Measurements from ENCODE around the gene C3orf18.

The C3orf18 gene

GRCh38 chr3:50592568-50592967, 25.0 kb upstream of the C3orf18 start:
- Histone ChIP-seq H3K9ac (ENCODE audit: low read length in 5 of 5) (no peak overlapping the region), H3K27ac (ENCODE audit: low read depth, low read length) (no peak overlapping the region), H3K9me3 (ENCODE audit: control insufficient read depth in 5 of 5, low read length in 5 of 5) (no peaks in the 10 kb centered on the region), H3K27me3 (ENCODE audit: control insufficient read depth in 5 of 5, insufficient read depth in 4 of 5, low read length in 5 of 5) (no peaks in the 10 kb centered on the region), H3K4me1 (ENCODE audit: control insufficient read depth in 5 of 5, insufficient read depth in 5 of 5, low read length in 5 of 5) (peaks cover 7 to 38% (median 24%) of the 10 kb centered on the region in 5 donors), H3K36me3 (ENCODE audit: control insufficient read depth in 5 of 5, insufficient read depth in 5 of 5, low read length in 5 of 5) (no peaks in the 10 kb centered on the region), H3K4me3 (ENCODE audit: low read depth in 1 of 5, low read length in 5 of 5) (no peak overlapping the region)

GRCh38 chr3:50591196-50591741, 23.7 kb upstream of the C3orf18 start:
- H3K4me1 ChIP-seq (ENCODE audit: control insufficient read depth in 5 of 5, insufficient read depth in 5 of 5, low read length in 5 of 5): peaks cover 7 to 38% (median 24%) of the 10 kb centered on the region in 5 donors

GRCh38 chr3:50588759-50589433, 21.3 kb upstream of the C3orf18 start:
- Histone ChIP-seq H3K9ac (ENCODE audit: low read length in 5 of 5) (peak overlapping the region in 1 of 5 donors; percentile 28), H3K27ac (ENCODE audit: low read depth, low read length) (no peak overlapping the region), H3K4me3 (ENCODE audit: low read depth in 1 of 5, low read length in 5 of 5) (no peak overlapping the region), H3K27me3 (ENCODE audit: control insufficient read depth in 5 of 5, insufficient read depth in 4 of 5, low read length in 5 of 5) (no peaks in the 10 kb centered on the region), H3K9me3 (ENCODE audit: control insufficient read depth in 5 of 5, low read length in 5 of 5) (no peaks in the 10 kb centered on the region), H3K4me1 (ENCODE audit: control insufficient read depth in 5 of 5, insufficient read depth in 5 of 5, low read length in 5 of 5) (peaks cover 10 to 55% (median 34%) of the 10 kb centered on the region in 5 donors), H3K36me3 (ENCODE audit: control insufficient read depth in 5 of 5, insufficient read depth in 5 of 5, low read length in 5 of 5) (no peaks in the 10 kb centered on the region)

More at GRCh38 chr3:50591196-50591741, 23.7 kb upstream of the C3orf18 start:
- H3K4me3 ChIP-seq (ENCODE audit: low read depth in 1 of 5, low read length in 5 of 5): no peak overlapping the region
- H3K27ac ChIP-seq (ENCODE audit: low read depth, low read length): peak overlapping the region; percentile 54
- H3K27me3 ChIP-seq (ENCODE audit: control insufficient read depth in 5 of 5, insufficient read depth in 4 of 5, low read length in 5 of 5): no peaks in the 10 kb centered on the region
- no peak overlapping the region for H3K9ac ChIP-seq (ENCODE audit: low read length in 5 of 5)
- H3K36me3 ChIP-seq (ENCODE audit: control insufficient read depth in 5 of 5, insufficient read depth in 5 of 5, low read length in 5 of 5): no peaks in the 10 kb centered on the region
- H3K9me3 ChIP-seq (ENCODE audit: control insufficient read depth in 5 of 5, low read length in 5 of 5): no peaks in the 10 kb centered on the region

GRCh38 chr3:50587806-50588758, 20.5 kb upstream of the C3orf18 start:
- Histone ChIP-seq H3K9ac (ENCODE audit: low read length in 5 of 5) (peak overlapping the region in 1 of 5 donors; percentile 28), H3K4me1 (ENCODE audit: control insufficient read depth in 5 of 5, insufficient read depth in 5 of 5, low read length in 5 of 5) (peaks cover 14 to 60% (median 41%) of the 10 kb centered on the region in 5 donors), H3K27ac (ENCODE audit: low read depth, low read length) (no peak overlapping the region)

GRCh38 chr3:50587373-50587772, 19.8 kb upstream of the C3orf18 start:
- Histone ChIP-seq H3K36me3 (ENCODE audit: control insufficient read depth in 5 of 5, insufficient read depth in 5 of 5, low read length in 5 of 5) (peaks cover 0 to 5% (median 0%) of the 10 kb centered on the region in 5 donors), H3K27ac (ENCODE audit: low read depth, low read length) (no peak overlapping the region), H3K4me3 (ENCODE audit: low read depth in 1 of 5, low read length in 5 of 5) (no peak overlapping the region), H3K9me3 (ENCODE audit: control insufficient read depth in 5 of 5, low read length in 5 of 5) (no peaks in the 10 kb centered on the region), H3K27me3 (ENCODE audit: control insufficient read depth in 5 of 5, insufficient read depth in 4 of 5, low read length in 5 of 5) (no peaks in the 10 kb centered on the region), H3K9ac (ENCODE audit: low read length in 5 of 5) (no peak overlapping the region), H3K4me1 (ENCODE audit: control insufficient read depth in 5 of 5, insufficient read depth in 5 of 5, low read length in 5 of 5) (peaks cover 16 to 60% (median 39%) of the 10 kb centered on the region in 5 donors)

More at GRCh38 chr3:50587806-50588758, 20.5 kb upstream of the C3orf18 start:
- Histone ChIP-seq H3K27me3 (ENCODE audit: control insufficient read depth in 5 of 5, insufficient read depth in 4 of 5, low read length in 5 of 5) (no peaks in the 10 kb centered on the region), H3K36me3 (ENCODE audit: control insufficient read depth in 5 of 5, insufficient read depth in 5 of 5, low read length in 5 of 5) (no peaks in the 10 kb centered on the region), H3K9me3 (ENCODE audit: control insufficient read depth in 5 of 5, low read length in 5 of 5) (no peaks in the 10 kb centered on the region), H3K4me3 (ENCODE audit: low read depth in 1 of 5, low read length in 5 of 5) (no peak overlapping the region)

- Histone ChIP-seq H3K9me3 (ENCODE audit: control insufficient read depth in 5 of 5, low read length in 5 of 5) (no peaks in the 10 kb centered on the region), H3K27me3 (ENCODE audit: control insufficient read depth in 5 of 5, insufficient read depth in 4 of 5, low read length in 5 of 5) (no peaks in the 10 kb centered on the region), H3K9ac (ENCODE audit: low read length in 5 of 5) (no peak overlapping the region), H3K4me3 (ENCODE audit: low read depth in 1 of 5, low read length in 5 of 5) (no peak overlapping the region), H3K27ac (ENCODE audit: low read depth, low read length) (no peak overlapping the region), H3K4me1 (ENCODE audit: control insufficient read depth in 5 of 5, insufficient read depth in 5 of 5, low read length in 5 of 5) (peaks cover 13 to 61% (median 40%) of the 10 kb centered on the region in 5 donors), H3K36me3 (ENCODE audit: control insufficient read depth in 5 of 5, insufficient read depth in 5 of 5, low read length in 5 of 5) (peaks cover 0 to 12% (median 2%) of the 10 kb centered on the region in 5 donors)
Measured at GRCh38 chr3:50586763-50587070, 19.2 kb upstream of the C3orf18 start.

GRCh38 chr3:50585919-50586762, 18.6 kb upstream of the C3orf18 start:
- H3K27me3 ChIP-seq (ENCODE audit: control insufficient read depth in 5 of 5, insufficient read depth in 4 of 5, low read length in 5 of 5): no peaks in the 10 kb centered on the region
- no peak overlapping the region for H3K27ac ChIP-seq (ENCODE audit: low read depth, low read length)
- peaks cover 0 to 18% (median 6%) of the 10 kb centered on the region in 5 donors for H3K36me3 ChIP-seq (ENCODE audit: control insufficient read depth in 5 of 5, insufficient read depth in 5 of 5, low read length in 5 of 5)
- no peaks in the 10 kb centered on the region for H3K9me3 ChIP-seq (ENCODE audit: control insufficient read depth in 5 of 5, low read length in 5 of 5)
- H3K9ac ChIP-seq (ENCODE audit: low read length in 5 of 5): no peak overlapping the region
- peaks cover 13 to 61% (median 43%) of the 10 kb centered on the region in 5 donors for H3K4me1 ChIP-seq (ENCODE audit: control insufficient read depth in 5 of 5, insufficient read depth in 5 of 5, low read length in 5 of 5)
- H3K4me3 ChIP-seq (ENCODE audit: low read depth in 1 of 5, low read length in 5 of 5): no peak overlapping the region

- no peaks in the 10 kb centered on the region for H3K9me3 ChIP-seq (ENCODE audit: control insufficient read depth in 5 of 5, low read length in 5 of 5)
- H3K9ac ChIP-seq (ENCODE audit: low read length in 5 of 5): peak overlapping the region in 1 of 5 donors; percentile 32
- peaks cover 0 to 30% (median 23%) of the 10 kb centered on the region in 5 donors for H3K36me3 ChIP-seq (ENCODE audit: control insufficient read depth in 5 of 5, insufficient read depth in 5 of 5, low read length in 5 of 5)
- no peaks in the 10 kb centered on the region for H3K27me3 ChIP-seq (ENCODE audit: control insufficient read depth in 5 of 5, insufficient read depth in 4 of 5, low read length in 5 of 5)
- peak overlapping the region; percentile 85 for H3K27ac ChIP-seq (ENCODE audit: low read depth, low read length)
- no peak overlapping the region for H3K4me3 ChIP-seq (ENCODE audit: low read depth in 1 of 5, low read length in 5 of 5)
- H3K4me1 ChIP-seq (ENCODE audit: control insufficient read depth in 5 of 5, insufficient read depth in 5 of 5, low read length in 5 of 5): peaks cover 9 to 62% (median 41%) of the 10 kb centered on the region in 5 donors
Measured at GRCh38 chr3:50584391-50584790, 16.8 kb upstream of the C3orf18 start.

- peaks cover 9 to 60% (median 41%) of the 10 kb centered on the region in 5 donors for H3K4me1 ChIP-seq (ENCODE audit: control insufficient read depth in 5 of 5, insufficient read depth in 5 of 5, low read length in 5 of 5)
- H3K36me3 ChIP-seq (ENCODE audit: control insufficient read depth in 5 of 5, insufficient read depth in 5 of 5, low read length in 5 of 5): peaks cover 0 to 34% (median 27%) of the 10 kb centered on the region in 5 donors
- peak overlapping the region; percentile 85 for H3K27ac ChIP-seq (ENCODE audit: low read depth, low read length)
Measured at GRCh38 chr3:50583897-50584296, 16.4 kb upstream of the C3orf18 start.

More at GRCh38 chr3:50583897-50584296, 16.4 kb upstream of the C3orf18 start:
- Histone ChIP-seq H3K4me3 (ENCODE audit: low read depth in 1 of 5, low read length in 5 of 5) (no peak overlapping the region), H3K9ac (ENCODE audit: low read length in 5 of 5) (peak overlapping the region in 3 of 5 donors; percentile 14 to 59 (median 45)), H3K9me3 (ENCODE audit: control insufficient read depth in 5 of 5, low read length in 5 of 5) (no peaks in the 10 kb centered on the region), H3K27me3 (ENCODE audit: control insufficient read depth in 5 of 5, insufficient read depth in 4 of 5, low read length in 5 of 5) (no peaks in the 10 kb centered on the region)
